ENCODE results near the gene PCSK6. TPM values are rescaled to one million over a fixed set of nuclear protein-coding genes. Genes with fewer than 3 reads are reported as not detected.

The PCSK6 gene
- total RNA-seq, 3 donors from 2014 or later (not counting 1 experiment from before 2014, with no cell fraction given): 1.5 to 2.4 (median 2.4) TPM

- Histone ChIP-seq H3K27ac (ENCODE audit: low read length) (no peak overlapping the region), H3K27me3 (ENCODE audit: control insufficient read depth, insufficient read depth, low read length) (no peaks in the 10 kb centered on the region), H3K4me1 (ENCODE audit: control insufficient read depth, insufficient read depth, low read length) (no peaks in the 10 kb centered on the region), H3K9me3 (ENCODE audit: control insufficient read depth, insufficient read depth, low read length) (no peaks in the 10 kb centered on the region), H3K36me3 (ENCODE audit: control insufficient read depth, insufficient read depth, low read length) (no peaks in the 10 kb centered on the region), H3K4me3 (ENCODE audit: low read length) (no peak overlapping the region)
- no peak overlapping the region for H3K27ac Mint-ChIP-seq
- ATAC-seq (no peak), DNase-seq (no peak)
- 16% methylated on average over 2 of the region's 2 CpGs for WGBS (ENCODE audit: insufficient coverage)
- H3K27me3 Mint-ChIP-seq (ENCODE audit: low read depth in 2 of 2): peaks cover 0 to 7% of the 10 kb centered on the region in 2 donors
- intact Hi-C loops (cut with micrococcal nuclease): no loop called here
- H3K4me1 Mint-ChIP-seq: no peaks in the 10 kb centered on the region
- H3K4me3 Mint-ChIP-seq: no peak overlapping the region
- no peaks in the 10 kb centered on the region for H3K9me3 Mint-ChIP-seq
- no peak for TF ChIP-seq CTCF (IDR thresholded peaks at IDR 0.05)
- no peaks in the 10 kb centered on the region for H3K36me3 Mint-ChIP-seq
Measured at GRCh38 chr15:101537483-101538080, 48.1 kb upstream of the PCSK6 start.

- intact Hi-C loops (cut with micrococcal nuclease): no loop called here
- DNase-seq (no peak), ATAC-seq (no peak)
- Histone ChIP-seq H3K27ac (ENCODE audit: low read length) (no peak overlapping the region), H3K4me3 (ENCODE audit: low read length) (no peak overlapping the region), H3K4me1 (ENCODE audit: control insufficient read depth, insufficient read depth, low read length) (no peaks in the 10 kb centered on the region), H3K27me3 (ENCODE audit: control insufficient read depth, insufficient read depth, low read length) (no peaks in the 10 kb centered on the region), H3K9me3 (ENCODE audit: control insufficient read depth, insufficient read depth, low read length) (no peaks in the 10 kb centered on the region), H3K36me3 (ENCODE audit: control insufficient read depth, insufficient read depth, low read length) (no peaks in the 10 kb centered on the region)
- Mint-ChIP-seq H3K4me1 (no peaks in the 10 kb centered on the region), H3K36me3 (no peaks in the 10 kb centered on the region), H3K9me3 (no peaks in the 10 kb centered on the region), H3K4me3 (no peak overlapping the region), H3K27me3 (ENCODE audit: low read depth in 2 of 2) (peaks cover 0 to 7% of the 10 kb centered on the region in 2 donors), H3K27ac (no peak overlapping the region)
- 90% methylated on average over 20 of the region's 20 CpGs for WGBS (ENCODE audit: insufficient coverage)
- no peak for TF ChIP-seq CTCF (IDR thresholded peaks at IDR 0.05)
Measured at GRCh38 chr15:101536875-101537405, 47.4 kb upstream of the PCSK6 start.

DNA sequence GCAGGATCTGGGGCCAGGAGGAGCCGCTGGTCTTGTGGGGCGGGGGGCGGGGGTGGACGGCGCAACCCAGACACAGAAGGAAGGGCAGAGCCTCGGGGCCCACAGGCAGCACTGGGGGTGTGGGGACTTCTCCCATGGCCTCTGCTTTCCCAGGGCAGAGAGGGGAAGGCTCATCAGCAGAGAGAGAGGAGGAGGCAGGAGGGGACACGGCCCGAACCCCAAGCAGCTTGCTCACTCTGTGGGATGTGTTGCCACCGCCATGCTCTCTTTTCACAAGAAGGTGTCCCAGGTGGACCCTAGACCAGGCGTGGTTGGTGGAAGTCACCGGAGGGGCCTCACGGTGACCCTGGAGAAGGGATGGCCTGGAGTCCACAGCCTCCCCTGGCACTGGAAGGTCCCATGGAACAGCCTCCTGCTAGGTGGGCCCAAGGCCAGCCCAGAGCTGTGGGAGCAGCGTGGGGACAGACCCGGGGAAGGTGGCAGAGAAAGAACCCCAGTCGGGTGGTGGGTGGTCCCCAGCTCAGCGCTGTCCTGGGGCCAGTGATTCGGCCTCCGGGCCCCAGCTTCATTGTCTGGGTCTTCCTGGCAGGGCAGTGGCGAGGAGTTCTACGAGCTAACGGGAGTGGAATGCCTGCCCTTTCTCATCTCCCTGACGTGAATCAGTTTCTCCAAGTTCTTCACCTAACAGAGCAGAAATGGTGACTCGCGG, 46.8 kb upstream of the PCSK6 start:
- H3K9me3 Mint-ChIP-seq: no peaks in the 10 kb centered on the region
- H3K4me1 ChIP-seq (ENCODE audit: control insufficient read depth, insufficient read depth, low read length): no peaks in the 10 kb centered on the region
- no peaks in the 10 kb centered on the region for H3K36me3 Mint-ChIP-seq
- TF ChIP-seq CTCF (IDR thresholded peaks at IDR 0.05): no peak
- no peak overlapping the region for H3K27ac ChIP-seq (ENCODE audit: low read length)
- WGBS (ENCODE audit: insufficient coverage): 93% methylated on average over 24 of the region's 24 CpGs
- H3K4me3 ChIP-seq (ENCODE audit: low read length): no peak overlapping the region
- no peaks in the 10 kb centered on the region for H3K27me3 ChIP-seq (ENCODE audit: control insufficient read depth, insufficient read depth, low read length)
- H3K27ac Mint-ChIP-seq: no peak overlapping the region
- no peak for ATAC-seq
- no peaks in the 10 kb centered on the region for H3K36me3 ChIP-seq (ENCODE audit: control insufficient read depth, insufficient read depth, low read length)
- H3K9me3 ChIP-seq (ENCODE audit: control insufficient read depth, insufficient read depth, low read length): no peaks in the 10 kb centered on the region
- no peak for DNase-seq
- H3K27me3 Mint-ChIP-seq (ENCODE audit: low read depth in 2 of 2): peaks cover 0 to 7% of the 10 kb centered on the region in 2 donors
- no peak overlapping the region for H3K4me3 Mint-ChIP-seq
- no peaks in the 10 kb centered on the region for H3K4me1 Mint-ChIP-seq
- intact Hi-C loops (cut with micrococcal nuclease): no loop called here
